ENCODE measurements around the gene NEFH.

GRCh38 chr22:29434288-29434687 lies 45.7 kb upstream of the NEFH start:
- TF ChIP-seq, protein P1, sequence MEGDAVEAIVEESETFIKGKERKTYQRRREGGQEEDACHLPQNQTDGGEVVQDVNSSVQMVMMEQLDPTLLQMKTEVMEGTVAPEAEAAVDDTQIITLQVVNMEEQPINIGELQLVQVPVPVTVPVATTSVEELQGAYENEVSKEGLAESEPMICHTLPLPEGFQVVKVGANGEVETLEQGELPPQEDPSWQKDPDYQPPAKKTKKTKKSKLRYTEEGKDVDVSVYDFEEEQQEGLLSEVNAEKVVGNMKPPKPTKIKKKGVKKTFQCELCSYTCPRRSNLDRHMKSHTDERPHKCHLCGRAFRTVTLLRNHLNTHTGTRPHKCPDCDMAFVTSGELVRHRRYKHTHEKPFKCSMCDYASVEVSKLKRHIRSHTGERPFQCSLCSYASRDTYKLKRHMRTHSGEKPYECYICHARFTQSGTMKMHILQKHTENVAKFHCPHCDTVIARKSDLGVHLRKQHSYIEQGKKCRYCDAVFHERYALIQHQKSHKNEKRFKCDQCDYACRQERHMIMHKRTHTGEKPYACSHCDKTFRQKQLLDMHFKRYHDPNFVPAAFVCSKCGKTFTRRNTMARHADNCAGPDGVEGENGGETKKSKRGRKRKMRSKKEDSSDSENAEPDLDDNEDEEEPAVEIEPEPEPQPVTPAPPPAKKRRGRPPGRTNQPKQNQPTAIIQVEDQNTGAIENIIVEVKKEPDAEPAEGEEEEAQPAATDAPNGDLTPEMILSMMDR (IDR thresholded peaks at IDR 0.05): no peak
- TF ChIP-seq POLR2AphosphoS5 (IDR thresholded peaks at IDR 0.05; ENCODE audit: insufficient read depth in 1 of 2, low read depth in 1 of 2) (no peak), POLR2A (IDR thresholded peaks at IDR 0.05) (no peak)
